Fibroblast of lung (primary cell): ENCODE measurements around the gene MTSS2.

Source experiments
- EZH2 ChIP-seq: IDR thresholded peaks from 2 replicates; pipeline ENCODE4 v1.5.1; 2012; ENCODE audit warnings: low read length, control low read depth, mild to moderate bottlenecking; ENCODE audit errors: missing control alignments
- TF ChIP-seq, protein P1 (sequence below), 2 donors: IDR thresholded peaks in 1 of 2; conservative IDR thresholded peaks in 1 of 2; 1 replicate in 1 of 2; 2 replicates in 1 of 2; pipeline ENCODE4 v1.5.1; 2011 to 2012; ENCODE audit warnings: low read length in 2 of 2, control low read depth in 1 of 2, inconsistent platforms in 1 of 2, low read depth in 1 of 2, mild to moderate bottlenecking in 1 of 2

DNA sequence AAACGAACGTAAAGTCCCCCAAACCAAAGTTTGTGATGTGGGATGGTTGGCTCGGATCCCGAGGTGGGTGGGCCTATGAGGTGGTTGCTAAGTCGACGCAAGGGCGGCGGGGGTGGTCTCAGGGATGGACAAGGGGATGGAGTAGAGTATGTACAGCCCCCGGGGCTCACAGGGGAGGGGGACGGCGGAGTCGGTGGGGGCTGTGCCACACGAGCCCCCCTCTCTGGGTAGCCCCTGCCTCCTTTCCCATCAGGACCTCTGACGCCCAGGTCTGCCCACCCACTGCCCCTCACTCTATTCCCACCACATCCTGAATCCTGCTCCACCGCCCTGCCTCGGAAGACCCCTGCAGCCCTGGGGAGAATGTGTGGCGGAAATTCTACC, 24.3 kb downstream of the MTSS2 start:
- TF ChIP-seq, protein P1, sequence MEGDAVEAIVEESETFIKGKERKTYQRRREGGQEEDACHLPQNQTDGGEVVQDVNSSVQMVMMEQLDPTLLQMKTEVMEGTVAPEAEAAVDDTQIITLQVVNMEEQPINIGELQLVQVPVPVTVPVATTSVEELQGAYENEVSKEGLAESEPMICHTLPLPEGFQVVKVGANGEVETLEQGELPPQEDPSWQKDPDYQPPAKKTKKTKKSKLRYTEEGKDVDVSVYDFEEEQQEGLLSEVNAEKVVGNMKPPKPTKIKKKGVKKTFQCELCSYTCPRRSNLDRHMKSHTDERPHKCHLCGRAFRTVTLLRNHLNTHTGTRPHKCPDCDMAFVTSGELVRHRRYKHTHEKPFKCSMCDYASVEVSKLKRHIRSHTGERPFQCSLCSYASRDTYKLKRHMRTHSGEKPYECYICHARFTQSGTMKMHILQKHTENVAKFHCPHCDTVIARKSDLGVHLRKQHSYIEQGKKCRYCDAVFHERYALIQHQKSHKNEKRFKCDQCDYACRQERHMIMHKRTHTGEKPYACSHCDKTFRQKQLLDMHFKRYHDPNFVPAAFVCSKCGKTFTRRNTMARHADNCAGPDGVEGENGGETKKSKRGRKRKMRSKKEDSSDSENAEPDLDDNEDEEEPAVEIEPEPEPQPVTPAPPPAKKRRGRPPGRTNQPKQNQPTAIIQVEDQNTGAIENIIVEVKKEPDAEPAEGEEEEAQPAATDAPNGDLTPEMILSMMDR (conservative IDR thresholded peaks at IDR 0.05 in 1 of 2, IDR thresholded peaks at IDR 0.05 in 1 of 2; ENCODE audit: low read depth in 1 of 2, low read length in 2 of 2): no peak
- no peak for TF ChIP-seq EZH2
